Small intestine (tissue), 7 donors: ENCODE results near the gene NR2F1-AS1. TPM values are rescaled to one million over a fixed set of nuclear protein-coding genes. Genes with fewer than 3 reads are reported as not detected.

Source experiments
- DNase-seq, 2 donors: peaks; one replicate each; pipeline versions ENCODE4 v3.0.0 to v3.0.0-alpha.2; 2013
- FAIRE-seq: peaks from 2 replicates; lab custom pipeline; 2012; peaks lifted over from hg19 to GRCh38; lab: Jason Lieb, UNC
- H3K27ac ChIP-seq, 3 donors: one replicate each; pipeline ENCODE4 v1.5.1; 2013; ENCODE audit warnings: low read length in 2 of 3, mild to moderate bottlenecking in 2 of 3, control low read depth in 1 of 3, inconsistent platforms in 1 of 3, low read depth in 1 of 3, moderate library complexity in 1 of 3
- H3K27me3 ChIP-seq, 3 donors: one replicate each; pipeline ENCODE4 v1.6.1; 2013; ENCODE audit warnings: low read length in 3 of 3, inconsistent platforms in 1 of 3; ENCODE audit not compliant: control insufficient read depth in 3 of 3, insufficient read depth in 3 of 3
- H3K36me3 ChIP-seq, 3 donors: one replicate each; pipeline ENCODE4 v1.6.1; 2013; ENCODE audit warnings: low read length in 3 of 3, inconsistent platforms in 1 of 3, low read depth in 1 of 3, mild to moderate bottlenecking in 1 of 3, moderate library complexity in 1 of 3; ENCODE audit not compliant: control insufficient read depth in 3 of 3, insufficient read depth in 2 of 3
- H3K4me1 ChIP-seq, 3 donors: one replicate each; pipeline ENCODE4 v1.6.1; 2013; ENCODE audit warnings: low read length in 2 of 3, inconsistent platforms in 1 of 3, low read depth in 1 of 3, mild to moderate bottlenecking in 1 of 3, moderate library complexity in 1 of 3; ENCODE audit not compliant: control insufficient read depth in 3 of 3, insufficient read depth in 2 of 3
- H3K4me3 ChIP-seq, 3 donors: one replicate each; pipeline ENCODE4 v1.5.1; 2013; ENCODE audit warnings: low read length in 3 of 3, control low read depth in 1 of 3, inconsistent platforms in 1 of 3, low read depth in 1 of 3, mild to moderate bottlenecking in 1 of 3, moderate library complexity in 1 of 3
- H3K9me3 ChIP-seq, 2 donors: one replicate each; pipeline ENCODE4 v1.6.1; 2013; ENCODE audit warnings: low read depth in 1 of 2, low read length in 1 of 2; ENCODE audit not compliant: control insufficient read depth in 2 of 2, insufficient read depth in 1 of 2
- WGBS, 3 donors: extraction: QIAGEN DNeasy Blood & Tissue Kit; methylation state at CpG; one replicate each; pipeline ENCODE4 v1.1.7; 2013; 5-methylcytosine and 5-hydroxymethylcytosine counted together
- polyA plus RNA-seq, 4 donors: library from polyadenylated mRNA; stranded (reverse) in 3 of 4; unstranded in 1 of 4; fragments of 200-250 nt in 3 of 4; fragments of 120-200 nt in 1 of 4; gene quantifications; one replicate each; pipeline versions ENCODE4 v1.2.1 to v1.2.3, GENCODE V29; 2013
- donor health status: healthy with polysubstance abuse.
- donor health status: control.
- donor health status: control.
- donor health status: Bipolar disorder and iron deficiency.
- donor health status: healthy.

The NR2F1-AS1 gene
- polyA plus RNA-seq, 4 donors: 0.89 to 7.0 (median 4.0) TPM

GRCh38 chr5:93606382-93606752 lies 25.3 kb upstream of the NR2F1-AS1 start:
- FAIRE-seq (no peak), DNase-seq (no peak)
- Histone ChIP-seq H3K9me3 (no peaks in the 10 kb centered on the region), H3K36me3 (no peaks in the 10 kb centered on the region), H3K27me3 (peaks cover 0 to 87% (median 32%) of the 10 kb centered on the region in 3 donors), H3K4me1 (peaks cover 0 to 8% (median 0%) of the 10 kb centered on the region in 3 donors), H3K27ac (no peak overlapping the region), H3K4me3 (no peak overlapping the region)

GRCh38 chr5:93604644-93605515 lies 23.9 kb upstream of the NR2F1-AS1 start:
- peak in 1 of 2 donors; percentile 6 for DNase-seq

GRCh38 chr5:93603793-93604643 lies 23.0 kb upstream of the NR2F1-AS1 start:
- Histone ChIP-seq H3K36me3 (no peaks in the 10 kb centered on the region), H3K4me3 (no peak overlapping the region), H3K4me1 (peaks cover 0 to 8% (median 0%) of the 10 kb centered on the region in 3 donors), H3K27ac (no peak overlapping the region), H3K27me3 (peaks cover 0 to 91% (median 37%) of the 10 kb centered on the region in 3 donors), H3K9me3 (no peaks in the 10 kb centered on the region)
- FAIRE-seq (no peak), DNase-seq (peak in 1 of 2 donors; percentile 21)
- 9 to 15% (median 11%) methylated on average over 53 to 58 of the region's 58 CpGs for WGBS, 3 donors

More at GRCh38 chr5:93604644-93605515, 23.9 kb upstream of the NR2F1-AS1 start:
- WGBS, 3 donors: 21 to 36% (median 28%) methylated on average over 10 of the region's 10 CpGs
- Histone ChIP-seq H3K27ac (no peak overlapping the region), H3K9me3 (no peaks in the 10 kb centered on the region), H3K27me3 (peaks cover 0 to 88% (median 31%) of the 10 kb centered on the region in 3 donors), H3K4me1 (peaks cover 0 to 8% (median 0%) of the 10 kb centered on the region in 3 donors), H3K4me3 (no peak overlapping the region), H3K36me3 (no peaks in the 10 kb centered on the region)
- no peak for FAIRE-seq

- Histone ChIP-seq H3K27ac (no peak overlapping the region), H3K27me3 (peaks cover 0 to 93% (median 44%) of the 10 kb centered on the region in 3 donors), H3K9me3 (no peaks in the 10 kb centered on the region), H3K4me3 (no peak overlapping the region), H3K4me1 (peaks cover 0 to 8% (median 0%) of the 10 kb centered on the region in 3 donors), H3K36me3 (no peaks in the 10 kb centered on the region)
- DNase-seq (no peak), FAIRE-seq (no peak)
- WGBS, 3 donors: 43 to 51% (median 47%) methylated on average over 8 of the region's 8 CpGs
These were observed 22.2 kb upstream of the NR2F1-AS1 start for GRCh38 chr5:93603078-93603792.

- no peak overlapping the region for H3K4me3 ChIP-seq
- H3K27ac ChIP-seq: no peak overlapping the region
- no peak for FAIRE-seq
These were observed 21.4 kb upstream of the NR2F1-AS1 start for GRCh38 chr5:93602241-93603077.

GRCh38 chr5:93601802-93602155 lies 20.8 kb upstream of the NR2F1-AS1 start:
- Histone ChIP-seq H3K36me3 (no peaks in the 10 kb centered on the region), H3K4me3 (no peak overlapping the region), H3K9me3 (peaks cover 0 to 2% of the 10 kb centered on the region in 2 donors), H3K27me3 (peaks cover 5 to 94% (median 50%) of the 10 kb centered on the region in 3 donors), H3K4me1 (peaks cover 0 to 8% (median 0%) of the 10 kb centered on the region in 3 donors), H3K27ac (no peak overlapping the region)
- peak in 1 of 2 donors; percentile 22 for DNase-seq
- no peak for FAIRE-seq
- WGBS, 3 donors: 13 to 32% (median 17%) methylated on average over 9 of the region's 9 CpGs

More at GRCh38 chr5:93602241-93603077, 21.4 kb upstream of the NR2F1-AS1 start:
- 9 to 36% (median 22%) methylated on average over 39 of the region's 39 CpGs for WGBS, 3 donors
- Histone ChIP-seq H3K9me3 (peaks cover 0 to under 1% of the 10 kb centered on the region in 2 donors), H3K36me3 (no peaks in the 10 kb centered on the region), H3K27me3 (peaks cover 4 to 93% (median 48%) of the 10 kb centered on the region in 3 donors), H3K4me1 (peaks cover 0 to 8% (median 0%) of the 10 kb centered on the region in 3 donors)
- peak in 1 of 2 donors; percentile 26 for DNase-seq

GRCh38 chr5:93601071-93601801 lies 20.2 kb upstream of the NR2F1-AS1 start:
- no peak overlapping the region for H3K4me3 ChIP-seq
- 27 to 46% (median 30%) methylated on average over 3 of the region's 3 CpGs for WGBS, 3 donors
- no peak for FAIRE-seq
- peaks cover 0 to 2% of the 10 kb centered on the region in 2 donors for H3K9me3 ChIP-seq
- DNase-seq: no peak
- no peaks in the 10 kb centered on the region for H3K36me3 ChIP-seq
- peaks cover 5 to 99% (median 56%) of the 10 kb centered on the region in 3 donors for H3K27me3 ChIP-seq
- H3K27ac ChIP-seq: no peak overlapping the region
- peaks cover 0 to 8% (median 0%) of the 10 kb centered on the region in 3 donors for H3K4me1 ChIP-seq
